HUES64 (cell line): ENCODE measurements around the gene TIGD7. TPM values are rescaled to one million over a fixed set of nuclear protein-coding genes. Genes with fewer than 3 reads are reported as not detected.

Experiments used
- H3K27ac ChIP-seq: 2 replicates; pipeline ENCODE4 v1.7.0; 2013; ENCODE audit warnings: low read depth, low read length, inconsistent platforms
- H3K27me3 ChIP-seq: 2 replicates; pipeline ENCODE4 v1.6.1; 2013; ENCODE audit warnings: mild to moderate bottlenecking, low read length; ENCODE audit not compliant: insufficient read depth
- H3K36me3 ChIP-seq: 2 replicates; pipeline ENCODE4 v1.6.1; 2013; ENCODE audit warnings: mild to moderate bottlenecking, low read length; ENCODE audit not compliant: insufficient read depth
- H3K4me1 ChIP-seq: 2 replicates; pipeline ENCODE4 v1.6.1; 2013; ENCODE audit warnings: mild to moderate bottlenecking, low read length, moderate library complexity; ENCODE audit not compliant: insufficient read depth
- H3K4me3 ChIP-seq: 2 replicates; pipeline ENCODE4 v1.5.1; 2013; ENCODE audit warnings: mild to moderate bottlenecking, low read length, moderate library complexity
- H3K9ac ChIP-seq: 2 replicates; pipeline ENCODE4 v1.6.1; 2013; ENCODE audit warnings: mild to moderate bottlenecking, low read depth, low read length
- H3K9me3 ChIP-seq: 2 replicates; pipeline ENCODE4 v1.6.1; 2013; ENCODE audit warnings: low read depth, low read length; ENCODE audit not compliant: insufficient read depth
- WGBS: fragments of 150-250, 120-280 bp; methylation state at CpG from one replicate; pipeline ENCODE4 v1.1.7; 2013; ENCODE audit warnings: missing lambda C conversion rate; 5-methylcytosine and 5-hydroxymethylcytosine counted together
- polyA plus RNA-seq, 2 experiments: library from polyadenylated mRNA; stranded (reverse); fragments of 50-300 nt; gene quantifications; one replicate each; pipeline ENCODE4 v1.2.3, GENCODE V29; 2013

Gene TIGD7, protein sequence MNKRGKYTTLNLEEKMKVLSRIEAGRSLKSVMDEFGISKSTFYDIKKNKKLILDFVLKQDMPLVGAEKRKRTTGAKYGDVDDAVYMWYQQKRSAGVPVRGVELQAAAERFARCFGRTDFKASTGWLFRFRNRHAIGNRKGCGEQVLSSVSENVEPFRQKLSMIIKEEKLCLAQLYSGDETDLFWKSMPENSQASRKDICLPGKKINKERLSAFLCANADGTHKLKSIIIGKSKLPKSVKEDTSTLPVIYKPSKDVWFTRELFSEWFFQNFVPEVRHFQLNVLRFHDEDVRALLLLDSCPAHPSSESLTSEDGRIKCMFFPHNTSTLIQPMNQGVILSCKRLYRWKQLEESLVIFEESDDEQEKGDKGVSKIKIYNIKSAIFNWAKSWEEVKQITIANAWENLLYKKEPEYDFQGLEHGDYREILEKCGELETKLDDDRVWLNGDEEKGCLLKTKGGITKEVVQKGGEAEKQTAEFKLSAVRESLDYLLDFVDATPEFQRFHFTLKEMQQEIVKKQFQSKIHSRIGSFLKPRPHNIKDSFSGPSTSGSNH
- 2.5 TPM for polyA plus RNA-seq (2013, experiment 1 of 2)
- polyA plus RNA-seq (2013, experiment 2 of 2) = 2.0 TPM

- peaks cover 5% of the 10 kb centered on the region; the same call in 1 of the 2 replicates for H3K27me3 ChIP-seq
- peak within 1 kb of the TSS; percentile 94 for H3K9ac ChIP-seq
- peaks cover 44% of the 10 kb centered on the region for H3K36me3 ChIP-seq
- peaks cover 72% of the 10 kb centered on the region for H3K9me3 ChIP-seq
- WGBS = 2% methylated on average over 103 of the region's 103 CpGs
- peak within 1 kb of the TSS; percentile 97 for H3K4me3 ChIP-seq
- H3K27ac ChIP-seq = peak within 1 kb of the TSS; percentile 97
- no peaks in the 10 kb centered on the region for H3K4me1 ChIP-seq
Measured at GRCh38 chr16:3305109-3306068, at the start of gene TIGD7, which contains the start of gene ZNF75A. Gene TIGD7 (minus strand): TSS chr16:3305430. CDS start chr16:3300614, 4,816 bp downstream. Gene ZNF75A (plus strand): TSS chr16:3305497. CDS start chr16:3308429, 2,932 bp downstream.

DNA sequence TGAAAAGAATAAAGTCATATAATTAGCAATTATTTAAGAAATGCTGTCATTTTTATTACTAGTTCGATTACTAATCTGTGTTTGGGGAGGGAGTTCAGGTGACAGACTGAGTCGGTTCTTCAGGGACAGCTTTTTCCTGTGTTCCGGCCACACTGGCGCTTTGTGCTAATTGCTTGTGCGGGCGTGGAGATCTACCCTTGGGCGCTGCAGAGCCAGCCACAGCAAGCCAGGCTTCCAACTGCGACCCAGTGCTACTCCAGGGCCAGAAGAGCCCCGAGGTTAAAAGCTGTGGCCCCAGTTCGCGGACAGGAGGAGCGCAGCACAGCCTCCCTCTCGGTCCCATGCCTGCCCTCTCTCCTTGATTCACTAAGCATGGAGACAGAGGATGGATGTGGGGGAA is 43.9 kb upstream of the TIGD7 start:
- H3K36me3 ChIP-seq = no peaks in the 10 kb centered on the region
- H3K9ac ChIP-seq = no peak overlapping the region
- no peak overlapping the region for H3K4me3 ChIP-seq
- 80% methylated on average over 13 of the region's 13 CpGs for WGBS
- no peaks in the 10 kb centered on the region for H3K4me1 ChIP-seq
- no peak overlapping the region for H3K27ac ChIP-seq
- no peaks in the 10 kb centered on the region; the same call in 1 of the 2 replicates for H3K9me3 ChIP-seq
- no peaks in the 10 kb centered on the region for H3K27me3 ChIP-seq

DNA sequence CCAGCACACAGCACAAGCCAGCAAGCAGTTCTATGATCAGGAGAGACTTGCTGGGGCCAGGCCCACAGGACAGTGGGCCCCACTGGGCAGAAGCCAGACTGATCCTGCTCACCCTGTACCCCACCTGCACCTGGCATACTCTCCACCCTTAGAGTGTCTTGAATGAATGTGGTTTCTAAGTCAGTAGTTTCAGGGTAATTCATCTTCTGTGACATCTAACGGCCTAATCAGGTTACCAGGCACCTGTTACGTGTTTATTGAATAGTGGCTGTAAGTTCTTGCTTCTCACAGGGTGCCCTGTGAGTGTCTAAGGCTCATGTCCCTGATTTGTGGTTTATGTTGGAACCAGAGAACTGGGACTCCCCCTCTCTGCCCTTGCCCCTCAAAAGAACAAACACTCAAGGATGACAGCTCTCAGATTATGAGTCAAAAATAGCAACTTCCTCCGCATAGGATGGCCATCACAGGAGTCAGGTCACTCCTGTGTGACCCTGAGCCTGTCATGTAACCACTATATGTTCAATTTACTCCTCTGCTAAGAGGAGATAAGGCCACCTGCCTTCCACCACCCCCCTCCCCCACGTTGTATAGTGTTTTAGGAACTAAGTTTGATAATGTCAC is 43.4 kb upstream of the TIGD7 start:
- Histone ChIP-seq H3K4me1 (no peaks in the 10 kb centered on the region), H3K4me3 (no peak overlapping the region), H3K27me3 (no peaks in the 10 kb centered on the region), H3K36me3 (no peaks in the 10 kb centered on the region), H3K27ac (no peak overlapping the region), H3K9me3 (no peaks in the 10 kb centered on the region), H3K9ac (no peak overlapping the region)
- WGBS = 91% methylated on average over 3 of the region's 4 CpGs

DNA sequence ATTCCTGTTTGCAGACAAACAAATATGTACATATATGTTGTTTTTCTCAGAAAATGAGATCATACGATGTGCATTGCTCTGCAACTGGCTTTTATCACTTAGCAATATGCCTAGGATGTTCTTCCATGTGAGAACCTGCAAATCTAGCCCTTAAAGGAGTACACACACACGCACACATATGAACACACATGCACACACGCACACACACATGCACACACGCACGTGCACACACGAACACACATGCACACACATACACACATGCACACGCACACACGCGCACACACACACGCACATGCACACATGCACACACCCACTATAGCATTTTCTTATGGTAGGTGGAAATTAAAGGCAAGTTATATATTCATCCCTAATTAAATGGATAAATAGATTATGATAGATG is 42.4 kb upstream of the TIGD7 start:
- Histone ChIP-seq H3K36me3 (no peaks in the 10 kb centered on the region), H3K27ac (no peak overlapping the region), H3K27me3 (no peaks in the 10 kb centered on the region), H3K4me3 (no peak overlapping the region), H3K9me3 (no peaks in the 10 kb centered on the region), H3K9ac (no peak overlapping the region), H3K4me1 (no peaks in the 10 kb centered on the region)
- WGBS = 90% methylated on average over 6 of the region's 10 CpGs

- 65% methylated on average over 2 of the region's 2 CpGs for WGBS
- Histone ChIP-seq H3K27me3 (no peaks in the 10 kb centered on the region), H3K9me3 (peaks cover 8% of the 10 kb centered on the region; the same call in 1 of the 2 replicates), H3K27ac (no peak overlapping the region), H3K9ac (no peak overlapping the region), H3K4me3 (no peak overlapping the region), H3K4me1 (no peaks in the 10 kb centered on the region), H3K36me3 (no peaks in the 10 kb centered on the region)
Measured at GRCh38 chr16:3346041-3346440, 40.8 kb upstream of the TIGD7 start.

DNA sequence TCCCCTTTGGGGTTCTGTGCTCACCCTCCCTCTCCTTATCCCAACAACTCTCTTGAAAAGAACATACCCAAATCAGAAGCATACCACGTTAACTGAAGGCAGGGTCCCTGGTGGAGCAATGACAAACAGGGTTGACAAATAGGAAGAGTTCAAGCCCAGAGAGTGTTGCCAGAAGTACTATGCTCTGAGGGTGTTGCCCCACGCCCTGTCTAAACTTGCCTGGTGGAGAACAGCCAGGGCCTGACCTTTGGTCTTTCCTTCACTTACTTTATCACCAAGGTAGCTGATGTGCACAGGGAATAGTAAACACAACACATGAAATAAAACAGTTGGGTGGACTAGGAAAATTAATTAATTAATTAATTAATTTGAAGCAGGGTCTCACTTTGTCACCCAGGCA is 23.4 kb upstream of the TIGD7 start:
- H3K27ac ChIP-seq = no peak overlapping the region
- no peaks in the 10 kb centered on the region for H3K4me1 ChIP-seq
- no peaks in the 10 kb centered on the region for H3K27me3 ChIP-seq
- H3K36me3 ChIP-seq = no peaks in the 10 kb centered on the region
- H3K9ac ChIP-seq = no peak overlapping the region
- H3K4me3 ChIP-seq = no peak overlapping the region
- peaks cover 14% of the 10 kb centered on the region for H3K9me3 ChIP-seq
- 76% methylated on average over 2 of the region's 2 CpGs for WGBS

GRCh38 chr16:3328104-3328503 is 22.9 kb upstream of the TIGD7 start:
- Histone ChIP-seq H3K36me3 (no peaks in the 10 kb centered on the region), H3K9me3 (peaks cover 14% of the 10 kb centered on the region), H3K27me3 (no peaks in the 10 kb centered on the region), H3K4me1 (no peaks in the 10 kb centered on the region), H3K27ac (no peak overlapping the region), H3K9ac (no peak overlapping the region), H3K4me3 (no peak overlapping the region)
- WGBS = 69% methylated on average over 2 of the region's 3 CpGs

DNA sequence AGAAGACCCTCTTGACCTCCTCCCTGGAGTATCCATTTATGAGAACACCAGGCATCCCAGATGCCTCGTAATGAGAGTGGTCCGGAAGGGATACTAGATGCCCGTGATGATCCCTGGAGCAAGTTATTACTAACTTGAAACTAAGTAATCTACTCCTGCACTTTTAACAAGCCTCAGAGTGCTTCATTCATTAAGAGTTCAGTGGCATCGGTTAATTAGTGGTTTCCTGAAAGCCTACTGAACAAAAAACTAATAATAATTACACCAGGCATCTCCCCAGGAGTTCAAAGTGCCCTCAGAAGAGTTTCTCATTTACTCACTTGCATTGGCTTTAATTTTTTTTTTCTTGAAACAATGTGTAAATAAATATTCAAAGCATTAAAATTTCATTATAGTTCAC is 22.3 kb upstream of the TIGD7 start:
- H3K4me1 ChIP-seq = no peaks in the 10 kb centered on the region
- H3K9me3 ChIP-seq = peaks cover 14% of the 10 kb centered on the region
- no peak overlapping the region for H3K4me3 ChIP-seq
- no peak overlapping the region for H3K9ac ChIP-seq
- H3K27ac ChIP-seq = no peak overlapping the region
- WGBS = 91% methylated on average over 4 of the region's 4 CpGs
- H3K36me3 ChIP-seq = no peaks in the 10 kb centered on the region
- H3K27me3 ChIP-seq = no peaks in the 10 kb centered on the region

GRCh38 chr16:3321816-3322215 is 16.6 kb upstream of the TIGD7 start:
- H3K9me3 ChIP-seq = peaks cover 62% of the 10 kb centered on the region
- WGBS = 61% methylated on average over 2 of the region's 2 CpGs

GRCh38 chr16:3317315-3317999 is 12.2 kb upstream of the TIGD7 start:
- H3K27ac ChIP-seq = no peak overlapping the region
- H3K36me3 ChIP-seq = peaks cover 65% of the 10 kb centered on the region
- no peaks in the 10 kb centered on the region for H3K4me1 ChIP-seq
- peaks cover 92% of the 10 kb centered on the region for H3K9me3 ChIP-seq
- no peak overlapping the region for H3K9ac ChIP-seq
- peak overlapping the region; percentile 8; the same call in 1 of the 2 replicates for H3K4me3 ChIP-seq
- no peaks in the 10 kb centered on the region for H3K27me3 ChIP-seq
- WGBS = 99% methylated on average over 3 of the region's 3 CpGs

More at GRCh38 chr16:3321816-3322215, 16.6 kb upstream of the TIGD7 start:
- no peaks in the 10 kb centered on the region for H3K27me3 ChIP-seq
- peaks cover 23% of the 10 kb centered on the region for H3K36me3 ChIP-seq
- H3K4me1 ChIP-seq = no peaks in the 10 kb centered on the region
- no peak overlapping the region for H3K9ac ChIP-seq
- no peak overlapping the region for H3K27ac ChIP-seq
- no peak overlapping the region for H3K4me3 ChIP-seq
